Astrocyte (in vitro differentiated cells and primary cell): Measurements from ENCODE around the gene IPO11. TPM values are rescaled to one million over a fixed set of nuclear protein-coding genes. Genes with fewer than 3 reads are reported as not detected.
A peak's percentile ranks its signal among the peaks of the same experiment; 100 is the strongest.

ENCODE experiments used
- DNase-seq: peaks from one replicate; pipeline ENCODE4 v3.0.0-alpha.2; 2010; ENCODE audit warnings: low read depth
- FAIRE-seq: peaks from 2 replicates; lab custom pipeline; 2011; peaks lifted over from hg19 to GRCh38; lab: Jason Lieb, UNC
- H2AFZ ChIP-seq: 2 replicates; pipeline ENCODE4 v1.6.0; 2012; ENCODE audit warnings: low read depth, low read length, inconsistent platforms
- H3K27ac ChIP-seq: 2 replicates; pipeline ENCODE4 v1.5.1; 2011; ENCODE audit warnings: low read depth, low read length, inconsistent platforms
- H3K27me3 ChIP-seq: 2 replicates; pipeline ENCODE4 v1.6.0; 2011; ENCODE audit warnings: low read length, inconsistent platforms; ENCODE audit not compliant: insufficient read depth
- H3K36me3 ChIP-seq: 2 replicates; pipeline ENCODE4 v1.5.1; 2011; ENCODE audit warnings: low read length, inconsistent platforms; ENCODE audit not compliant: insufficient read depth
- H3K4me1 ChIP-seq: 2 replicates; pipeline ENCODE4 v1.5.1; 2011; ENCODE audit warnings: low read length, inconsistent platforms; ENCODE audit not compliant: insufficient read depth
- H3K4me2 ChIP-seq: 2 replicates; pipeline ENCODE4 v1.6.0; 2012; ENCODE audit warnings: low read length, inconsistent platforms
- H3K4me3 ChIP-seq: 2 replicates; pipeline ENCODE4 v1.5.1; 2011; ENCODE audit warnings: low read depth, mild to moderate bottlenecking, low read length, inconsistent platforms; ENCODE audit not compliant: insufficient read depth
- H3K79me2 ChIP-seq: 2 replicates; pipeline ENCODE4 v1.6.0; 2012; ENCODE audit warnings: mild to moderate bottlenecking, low read length, inconsistent platforms; ENCODE audit not compliant: insufficient read depth
- H3K9ac ChIP-seq: 2 replicates; pipeline ENCODE4 v1.6.0; 2012; ENCODE audit warnings: mild to moderate bottlenecking, low read length, inconsistent platforms
- H3K9me3 ChIP-seq: 2 replicates; pipeline ENCODE4 v1.5.1; 2012; ENCODE audit warnings: low read depth, mild to moderate bottlenecking, low read length, inconsistent platforms; ENCODE audit not compliant: insufficient read depth
- H4K20me1 ChIP-seq: 2 replicates; pipeline ENCODE4 v1.6.0; 2012; ENCODE audit warnings: low read length, inconsistent platforms; ENCODE audit not compliant: insufficient read depth
- H3K27ac Mint-ChIP-seq: one replicate; pipeline ENCODE4 v1.8.0; 2021; ENCODE audit warnings: mild to moderate bottlenecking, mixed read lengths; ENCODE audit not compliant: unreplicated experiment
- H3K27me3 Mint-ChIP-seq: one replicate; pipeline ENCODE4 v1.8.0; 2021; ENCODE audit warnings: low read depth, mixed read lengths; ENCODE audit not compliant: unreplicated experiment
- H3K36me3 Mint-ChIP-seq: one replicate; pipeline ENCODE4 v1.8.0; 2021; ENCODE audit warnings: low read depth, mixed read lengths; ENCODE audit not compliant: unreplicated experiment
- H3K4me1 Mint-ChIP-seq: one replicate; pipeline ENCODE4 v1.8.0; 2021; ENCODE audit warnings: low read depth, mixed read lengths; ENCODE audit not compliant: unreplicated experiment
- H3K4me3 Mint-ChIP-seq: one replicate; pipeline ENCODE4 v1.8.0; 2021; ENCODE audit warnings: mild to moderate bottlenecking, moderate library complexity, mixed read lengths; ENCODE audit not compliant: unreplicated experiment
- H3K9me3 Mint-ChIP-seq: one replicate; pipeline ENCODE4 v1.8.0; 2021; ENCODE audit warnings: mild to moderate bottlenecking, mixed read lengths; ENCODE audit not compliant: unreplicated experiment
- EZH2 ChIP-seq: IDR thresholded peaks from 2 replicates; pipeline ENCODE4 v1.6.1; 2012; ENCODE audit warnings: mild to moderate bottlenecking, low read length, inconsistent platforms; ENCODE audit not compliant: insufficient read depth
- total RNA-seq: library from RNA; stranded (reverse); gene quantifications from 2 replicates; pipeline ENCODE4 v1.2.1, GENCODE V29; 2021
- TF ChIP-seq, protein P1 (sequence below): IDR thresholded peaks from 2 replicates; pipeline ENCODE4 v1.5.1; 2011; ENCODE audit warnings: low read depth, mild to moderate bottlenecking, inconsistent platforms, low read length, moderate library complexity; ENCODE audit not compliant: insufficient read depth

The IPO11 gene
- total RNA-seq, 1 donor from 2014 or later: 31.7 TPM

DNA sequence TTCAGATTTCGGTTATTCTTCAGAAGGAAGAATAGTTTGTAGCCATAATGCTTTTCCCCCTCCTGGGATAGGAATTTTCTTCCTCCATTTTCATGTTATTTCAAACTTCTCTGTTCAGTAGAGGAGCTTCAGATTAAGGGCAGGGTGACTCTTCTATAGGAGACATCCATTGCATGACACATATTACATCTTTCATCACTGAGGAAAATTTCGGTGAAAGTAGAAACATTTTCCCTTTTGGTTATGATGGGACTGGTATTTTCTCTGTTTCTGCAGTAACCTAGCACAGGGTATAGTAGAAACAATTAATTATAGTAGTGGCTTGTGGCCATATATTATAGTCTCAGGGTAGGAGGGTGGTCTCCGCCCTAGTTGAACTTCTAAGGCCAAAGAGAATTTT lies 1.1 kb downstream of the IPO11 start:
- Mint-ChIP-seq H3K9me3 (no peaks in the 10 kb centered on the region), H3K36me3 (no peaks in the 10 kb centered on the region), H3K4me1 (peaks cover 6% of the 10 kb centered on the region), H3K27ac (no peak overlapping the region), H3K27me3 (no peaks in the 10 kb centered on the region), H3K4me3 (peak overlapping the region; percentile 93)
- Histone ChIP-seq H3K79me2 (peaks cover 60% of the 10 kb centered on the region), H2AFZ (no peak overlapping the region), H3K27ac (no peak overlapping the region), H3K9ac (peak overlapping the region; percentile 94), H3K4me1 (peaks cover 5% of the 10 kb centered on the region), H3K36me3 (no peaks in the 10 kb centered on the region), H3K27me3 (no peaks in the 10 kb centered on the region), H3K4me3 (peak overlapping the region; percentile 98), H3K4me2 (peak overlapping the region; percentile 99), H3K9me3 (no peaks in the 10 kb centered on the region), H4K20me1 (peaks cover 24% of the 10 kb centered on the region)
- TF ChIP-seq, protein P1, sequence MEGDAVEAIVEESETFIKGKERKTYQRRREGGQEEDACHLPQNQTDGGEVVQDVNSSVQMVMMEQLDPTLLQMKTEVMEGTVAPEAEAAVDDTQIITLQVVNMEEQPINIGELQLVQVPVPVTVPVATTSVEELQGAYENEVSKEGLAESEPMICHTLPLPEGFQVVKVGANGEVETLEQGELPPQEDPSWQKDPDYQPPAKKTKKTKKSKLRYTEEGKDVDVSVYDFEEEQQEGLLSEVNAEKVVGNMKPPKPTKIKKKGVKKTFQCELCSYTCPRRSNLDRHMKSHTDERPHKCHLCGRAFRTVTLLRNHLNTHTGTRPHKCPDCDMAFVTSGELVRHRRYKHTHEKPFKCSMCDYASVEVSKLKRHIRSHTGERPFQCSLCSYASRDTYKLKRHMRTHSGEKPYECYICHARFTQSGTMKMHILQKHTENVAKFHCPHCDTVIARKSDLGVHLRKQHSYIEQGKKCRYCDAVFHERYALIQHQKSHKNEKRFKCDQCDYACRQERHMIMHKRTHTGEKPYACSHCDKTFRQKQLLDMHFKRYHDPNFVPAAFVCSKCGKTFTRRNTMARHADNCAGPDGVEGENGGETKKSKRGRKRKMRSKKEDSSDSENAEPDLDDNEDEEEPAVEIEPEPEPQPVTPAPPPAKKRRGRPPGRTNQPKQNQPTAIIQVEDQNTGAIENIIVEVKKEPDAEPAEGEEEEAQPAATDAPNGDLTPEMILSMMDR: no peak
- no peak for TF ChIP-seq EZH2
- FAIRE-seq: no peak
- DNase-seq: no peak

DNA sequence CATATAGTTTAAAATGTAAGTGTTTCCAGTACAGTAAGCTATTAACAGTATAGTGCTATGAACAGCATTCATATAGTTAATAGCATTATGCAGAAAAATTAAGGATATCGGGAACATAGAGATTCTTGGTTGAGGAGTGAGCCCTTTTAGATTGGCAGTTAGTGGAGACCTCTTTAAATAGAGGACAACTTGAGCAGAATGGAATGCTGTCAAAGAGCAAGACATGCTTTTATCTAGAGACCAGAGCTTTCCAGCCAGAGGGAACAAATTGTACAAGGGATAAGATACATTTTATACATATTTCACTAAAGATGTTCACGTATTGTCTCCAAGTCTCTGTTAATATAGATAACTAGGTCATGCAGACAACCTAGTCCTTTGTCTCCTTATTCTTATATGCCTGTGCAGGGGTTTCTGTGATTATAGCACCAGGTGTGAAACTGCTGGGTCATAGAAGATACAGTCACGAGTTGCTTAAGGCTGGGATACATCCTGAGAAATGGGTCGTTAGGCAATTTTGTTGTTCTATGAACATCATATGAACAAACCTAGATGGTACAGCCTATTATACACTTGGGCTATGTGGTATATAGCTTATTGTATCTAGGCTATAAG lies 6.0 kb downstream of the IPO11 start:
- TF ChIP-seq, protein P1: no peak
- no peak for TF ChIP-seq EZH2

DNA sequence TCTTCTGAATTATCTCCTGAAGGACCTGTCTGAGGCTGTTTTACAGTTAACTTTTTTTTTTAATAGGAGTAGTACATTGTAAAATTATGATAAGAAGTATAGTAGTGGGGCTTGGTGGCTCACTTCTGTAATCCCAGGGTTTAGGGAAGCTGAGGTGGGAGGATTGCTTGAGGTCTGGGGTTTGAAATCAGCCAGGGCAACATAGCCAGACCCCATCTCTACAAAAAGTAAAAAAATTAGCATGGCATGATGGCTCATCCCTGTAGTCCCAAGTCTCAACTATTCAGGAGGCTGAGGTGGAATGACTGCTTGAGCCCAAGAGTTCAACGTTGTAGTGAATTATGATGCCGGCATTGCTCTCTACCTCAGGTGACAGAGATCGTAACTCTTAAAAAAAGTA lies 7.0 kb downstream of the IPO11 start:
- no peaks in the 10 kb centered on the region for H3K4me1 ChIP-seq
- no peak overlapping the region for H3K9ac ChIP-seq
- Mint-ChIP-seq H3K36me3 (no peaks in the 10 kb centered on the region), H3K4me1 (no peaks in the 10 kb centered on the region), H3K4me3 (no peak overlapping the region), H3K27ac (no peak overlapping the region), H3K9me3 (no peaks in the 10 kb centered on the region), H3K27me3 (no peaks in the 10 kb centered on the region)
- DNase-seq (no peak), FAIRE-seq (no peak)
- no peak for TF ChIP-seq EZH2
- TF ChIP-seq, protein P1: no peak
- peaks cover 28% of the 10 kb centered on the region for H4K20me1 ChIP-seq
- H3K9me3 ChIP-seq: no peaks in the 10 kb centered on the region
- no peak overlapping the region for H3K4me2 ChIP-seq
- H3K27me3 ChIP-seq: no peaks in the 10 kb centered on the region
- no peak overlapping the region for H2AFZ ChIP-seq
- H3K27ac ChIP-seq: no peak overlapping the region
- no peak overlapping the region for H3K4me3 ChIP-seq
- H3K36me3 ChIP-seq: no peaks in the 10 kb centered on the region
- H3K79me2 ChIP-seq: peaks cover 87% of the 10 kb centered on the region

More for the DNA sequence above, 6.0 kb downstream of the IPO11 start:
- H3K79me2 ChIP-seq: peaks cover 94% of the 10 kb centered on the region
- no peak overlapping the region for H3K4me2 ChIP-seq
- H3K27me3 ChIP-seq: no peaks in the 10 kb centered on the region
- H2AFZ ChIP-seq: no peak overlapping the region
- H3K4me1 ChIP-seq: peaks cover 3% of the 10 kb centered on the region
- no peaks in the 10 kb centered on the region for H3K27me3 Mint-ChIP-seq
- H3K4me3 Mint-ChIP-seq: no peak overlapping the region
- no peaks in the 10 kb centered on the region for H3K36me3 Mint-ChIP-seq
- H3K36me3 ChIP-seq: no peaks in the 10 kb centered on the region
- H3K9ac ChIP-seq: no peak overlapping the region
- DNase-seq (no peak), FAIRE-seq (no peak)
- no peak overlapping the region for H3K27ac Mint-ChIP-seq
- H4K20me1 ChIP-seq: peaks cover 33% of the 10 kb centered on the region
- H3K9me3 Mint-ChIP-seq: no peaks in the 10 kb centered on the region
- H3K4me1 Mint-ChIP-seq: peaks cover 4% of the 10 kb centered on the region
- no peaks in the 10 kb centered on the region for H3K9me3 ChIP-seq
- H3K27ac ChIP-seq: no peak overlapping the region
- no peak overlapping the region for H3K4me3 ChIP-seq
